HepG2 (cell line): ENCODE results near the gene CDC42EP4. TPM values are rescaled to one million over a fixed set of nuclear protein-coding genes. Genes with fewer than 3 reads are reported as not detected.

Experiments
- ATM ChIP-seq: fragments of 450-650 bp; IDR thresholded peaks from 2 replicates; pipeline ENCODE4 v1.7.1; 2017; ENCODE audit warnings: mild to moderate bottlenecking, borderline replicate concordance
- CEBPZ ChIP-seq: IDR thresholded peaks from 2 replicates; pipeline ENCODE4 v1.6.1; 2012; ENCODE audit warnings: low read length, improper control_type of control experiment
- CENPT ChIP-seq: sonication (generic); formaldehyde crosslinking; IDR thresholded peaks from 2 replicates; pipeline ENCODE4 v1.8.0; 2022; ENCODE audit warnings: low read depth, mild to moderate bottlenecking, moderate library complexity, missing genetic modification reagents
- CSRNP1 ChIP-seq: sonication (generic); formaldehyde crosslinking; IDR thresholded peaks from 2 replicates; pipeline ENCODE4 v1.8.1; 2023; ENCODE audit warnings: mild to moderate bottlenecking, missing genetic modification reagents
- EEA1 ChIP-seq: sonication (generic); formaldehyde crosslinking; IDR thresholded peaks from 2 replicates; pipeline ENCODE4 v1.5.1; 2020; ENCODE audit warnings: mild to moderate bottlenecking, missing genetic modification reagents, borderline replicate concordance
- FOXJ3 ChIP-seq: sonication (generic); formaldehyde crosslinking; IDR thresholded peaks from 2 replicates; pipeline ENCODE4 v1.4.0; 2020; ENCODE audit warnings: missing genetic modification reagents, mild to moderate bottlenecking, borderline replicate concordance
- HOXA9 ChIP-seq: sonication (generic); formaldehyde crosslinking; IDR thresholded peaks from 2 replicates; pipeline ENCODE4 v1.8.1; 2022; ENCODE audit warnings: missing genetic modification reagents, mild to moderate bottlenecking, moderate library complexity, borderline replicate concordance
- JUN ChIP-seq: sonication (generic); formaldehyde crosslinking; IDR thresholded peaks from 2 replicates; pipeline ENCODE4 v1.4.0; 2020; ENCODE audit warnings: mild to moderate bottlenecking, missing genetic modification reagents
- MZF1 ChIP-seq: sonication (generic); formaldehyde crosslinking; IDR thresholded peaks from 2 replicates; pipeline ENCODE4 v1.8.1; 2023; ENCODE audit warnings: mild to moderate bottlenecking, missing genetic modification reagents, borderline replicate concordance
- NFIC ChIP-seq: IDR thresholded peaks from 2 replicates; pipeline ENCODE4 v1.6.1; 2012; ENCODE audit warnings: mild to moderate bottlenecking, low read length, inconsistent platforms
- NKX3-1 ChIP-seq: sonication (generic); formaldehyde crosslinking; IDR thresholded peaks from 2 replicates; pipeline ENCODE4 v1.5.0; 2020; ENCODE audit warnings: missing genetic modification reagents
- SNAPC2 ChIP-seq: sonication (generic); formaldehyde crosslinking; IDR thresholded peaks from 2 replicates; pipeline ENCODE4 v1.8.1; 2022; ENCODE audit warnings: mild to moderate bottlenecking, missing genetic modification reagents
- ZNF124 ChIP-seq: sonication (generic); formaldehyde crosslinking; IDR thresholded peaks from 2 replicates; pipeline ENCODE4 v1.4.0; 2020; ENCODE audit warnings: missing genetic modification reagents
- ZNF251 ChIP-seq: sonication (generic); formaldehyde crosslinking; IDR thresholded peaks from 2 replicates; pipeline ENCODE4 v1.9.0; 2021; ENCODE audit warnings: mild to moderate bottlenecking, missing genetic modification reagents
- ZNF562 ChIP-seq: sonication (generic); formaldehyde crosslinking; IDR thresholded peaks from 2 replicates; pipeline ENCODE4 v1.8.0; 2022; ENCODE audit warnings: missing genetic modification reagents, borderline replicate concordance
- ZNF605 ChIP-seq: sonication (generic); formaldehyde crosslinking; IDR thresholded peaks from 2 replicates; pipeline ENCODE4 v1.8.0; 2022; ENCODE audit warnings: mild to moderate bottlenecking, missing genetic modification reagents
- ZNF775 ChIP-seq: sonication (generic); formaldehyde crosslinking; IDR thresholded peaks from 2 replicates; pipeline ENCODE4 v1.4.0; 2020; ENCODE audit warnings: missing genetic modification reagents, mild to moderate bottlenecking, moderate library complexity, borderline replicate concordance
- ZNF878 ChIP-seq: sonication (generic); formaldehyde crosslinking; IDR thresholded peaks from 2 replicates; pipeline ENCODE4 v1.8.1; 2023; ENCODE audit warnings: mild to moderate bottlenecking, missing genetic modification reagents, moderate library complexity
- ZSCAN21 ChIP-seq: sonication (generic); formaldehyde crosslinking; IDR thresholded peaks from 2 replicates; pipeline ENCODE4 v1.8.0; 2022; ENCODE audit warnings: mild to moderate bottlenecking, missing genetic modification reagents, moderate library complexity, borderline replicate concordance
- polyA plus RNA-seq, 8 experiments: library from polyadenylated mRNA; depleted of rRNA in 3 of 8; stranded (reverse) in 7 of 8; unstranded in 1 of 8; fragments of >200 nt; fragmentation: Illumina TruSeq in 4 of 8; extraction: Trizol in 4 of 8; gene quantifications; 2 replicates each; pipeline versions ENCODE4 v1.2.1 to v1.2.3, GENCODE V29; 2011 to 2016; ENCODE audit warnings: low read depth in 4 of 8, missing spikeins in 1 of 8, mixed read lengths in 1 of 8; ENCODE audit not compliant: insufficient read depth in 1 of 8
- total RNA-seq, 5 experiments: library from RNA; depleted of rRNA; stranded (reverse); fragments of >200 nt; fragmentation: Illumina TruSeq; extraction: Trizol; gene quantifications; 2 replicates each; pipeline ENCODE4 v1.2.3, GENCODE V29; 2016; ENCODE audit warnings: low read depth in 1 of 5
- TF ChIP-seq, protein P1 (sequence below): sonication (generic); formaldehyde crosslinking; IDR thresholded peaks from 2 replicates; pipeline ENCODE4 v1.4.0; 2020; ENCODE audit warnings: missing genetic modification reagents
- TF ChIP-seq, protein P2 (sequence below): sonication (generic); formaldehyde crosslinking; conservative IDR thresholded peaks from 2 replicates; pipeline ENCODE4 v1.4.0; 2020; ENCODE audit warnings: missing genetic modification reagents

The CDC42EP4 gene
- total and polyA plus RNA-seq, 2 of the 13 experiments (the other 11 are each of a cell fraction or from before 2014, with no cell fraction given), result 19.0 to 54.0 TPM

- TF ChIP-seq ZNF775 (CRISPR knock-in tag) (no peak), CEBPZ (no peak), CSRNP1 (no peak), ZNF878 (CRISPR knock-in tag) (0 out of 2 replicates have a peak, but pooled peaks have one; percentile 35), ZNF562 (CRISPR knock-in tag) (no peak), JUN (CRISPR knock-in tag) (no peak), MZF1 (CRISPR knock-in tag) (0 out of 2 replicates have a peak, but pooled peaks have one; percentile 28), CENPT (CRISPR knock-in tag) (no peak), EEA1 (CRISPR knock-in tag) (no peak), NKX3-1 (CRISPR knock-in tag) (no peak), ZNF124 (no peak), FOXJ3 (no peak), ZNF251 (CRISPR knock-in tag) (no peak), NFIC (no peak), SNAPC2 (CRISPR knock-in tag) (no peak), ZNF605 (CRISPR knock-in tag) (no peak), ZSCAN21 (CRISPR knock-in tag) (peak; percentile 72; the same call in 1 of the 2 replicates), HOXA9 (CRISPR knock-in tag) (0 out of 2 replicates have a peak, but pooled peaks have one; percentile 71), ATM (no peak)
- TF ChIP-seq, protein P1, sequence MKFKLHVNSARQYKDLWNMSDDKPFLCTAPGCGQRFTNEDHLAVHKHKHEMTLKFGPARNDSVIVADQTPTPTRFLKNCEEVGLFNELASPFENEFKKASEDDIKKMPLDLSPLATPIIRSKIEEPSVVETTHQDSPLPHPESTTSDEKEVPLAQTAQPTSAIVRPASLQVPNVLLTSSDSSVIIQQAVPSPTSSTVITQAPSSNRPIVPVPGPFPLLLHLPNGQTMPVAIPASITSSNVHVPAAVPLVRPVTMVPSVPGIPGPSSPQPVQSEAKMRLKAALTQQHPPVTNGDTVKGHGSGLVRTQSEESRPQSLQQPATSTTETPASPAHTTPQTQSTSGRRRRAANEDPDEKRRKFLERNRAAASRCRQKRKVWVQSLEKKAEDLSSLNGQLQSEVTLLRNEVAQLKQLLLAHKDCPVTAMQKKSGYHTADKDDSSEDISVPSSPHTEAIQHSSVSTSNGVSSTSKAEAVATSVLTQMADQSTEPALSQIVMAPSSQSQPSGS, result no peak
- TF ChIP-seq, protein P2, sequence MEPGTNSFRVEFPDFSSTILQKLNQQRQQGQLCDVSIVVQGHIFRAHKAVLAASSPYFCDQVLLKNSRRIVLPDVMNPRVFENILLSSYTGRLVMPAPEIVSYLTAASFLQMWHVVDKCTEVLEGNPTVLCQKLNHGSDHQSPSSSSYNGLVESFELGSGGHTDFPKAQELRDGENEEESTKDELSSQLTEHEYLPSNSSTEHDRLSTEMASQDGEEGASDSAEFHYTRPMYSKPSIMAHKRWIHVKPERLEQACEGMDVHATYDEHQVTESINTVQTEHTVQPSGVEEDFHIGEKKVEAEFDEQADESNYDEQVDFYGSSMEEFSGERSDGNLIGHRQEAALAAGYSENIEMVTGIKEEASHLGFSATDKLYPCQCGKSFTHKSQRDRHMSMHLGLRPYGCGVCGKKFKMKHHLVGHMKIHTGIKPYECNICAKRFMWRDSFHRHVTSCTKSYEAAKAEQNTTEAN (CRISPR knock-in tag), result no peak
Measured at GRCh38 chr17:73262676-73263642, 48.8 kb downstream of the CDC42EP4 start (continued).
